ENCODE measurements around the gene SLC9C2.
"Not testable (repeated sequence)": the region's sequence is repeated elsewhere in the genome, so short reads cannot be mapped to it uniquely, and the experiment has no call there.

Gene SLC9C2

DNA sequence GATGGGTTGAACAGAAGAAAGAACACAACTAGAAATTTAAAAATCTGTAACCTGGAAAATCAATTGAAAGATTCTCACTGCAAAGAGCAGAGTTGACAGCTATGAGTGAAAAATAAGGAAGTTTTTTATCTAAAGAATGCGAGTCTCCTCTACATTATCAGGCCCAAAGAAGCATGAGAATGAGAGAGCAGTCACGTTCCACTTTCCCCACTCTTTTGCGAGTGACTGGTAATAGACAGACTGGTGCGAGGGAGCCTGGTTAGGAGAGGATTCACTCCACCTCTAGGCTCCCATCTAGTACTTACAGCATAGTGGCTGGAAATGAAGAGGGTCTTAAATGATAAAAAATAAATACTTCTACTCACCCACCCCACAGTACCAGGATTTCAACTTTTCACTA lies 73.8 kb downstream of the SLC9C2 start:
- DNase-seq (ENCODE audit: low spot score), result no peak

DNA sequence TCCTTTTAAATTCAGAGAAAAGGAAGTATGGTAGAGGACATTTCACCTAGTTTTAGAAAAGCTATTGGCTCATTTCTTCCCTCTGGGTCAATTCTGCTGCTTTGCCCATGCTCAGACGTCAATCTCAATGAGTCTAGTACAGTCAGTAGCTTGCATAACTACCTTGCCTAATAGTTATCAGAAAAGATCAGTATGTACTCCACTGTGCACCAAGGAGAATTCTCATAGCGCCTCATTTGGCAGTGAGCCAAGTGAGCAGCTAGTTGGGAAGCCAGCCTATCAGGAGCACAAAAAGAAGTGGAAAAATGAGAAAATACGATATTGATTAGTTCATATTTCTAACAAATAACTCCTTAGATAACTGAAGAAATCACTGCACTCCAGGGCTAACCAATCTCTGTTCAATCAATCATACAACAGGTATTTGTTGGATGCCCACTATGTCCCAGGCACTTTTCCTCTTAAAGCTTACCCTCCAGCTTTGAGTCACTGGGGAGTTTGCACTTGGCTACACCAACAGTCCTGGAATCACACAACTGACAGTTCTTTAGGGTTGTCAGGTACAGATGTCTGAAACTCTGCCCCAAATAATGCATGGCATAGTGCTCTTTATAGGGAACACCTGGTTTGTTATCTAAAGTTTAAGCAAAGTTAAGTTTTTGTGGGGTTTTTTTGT lies 75.6 kb downstream of the SLC9C2 start:
- DNase-seq (ENCODE audit: low spot score), result no peak

DNA sequence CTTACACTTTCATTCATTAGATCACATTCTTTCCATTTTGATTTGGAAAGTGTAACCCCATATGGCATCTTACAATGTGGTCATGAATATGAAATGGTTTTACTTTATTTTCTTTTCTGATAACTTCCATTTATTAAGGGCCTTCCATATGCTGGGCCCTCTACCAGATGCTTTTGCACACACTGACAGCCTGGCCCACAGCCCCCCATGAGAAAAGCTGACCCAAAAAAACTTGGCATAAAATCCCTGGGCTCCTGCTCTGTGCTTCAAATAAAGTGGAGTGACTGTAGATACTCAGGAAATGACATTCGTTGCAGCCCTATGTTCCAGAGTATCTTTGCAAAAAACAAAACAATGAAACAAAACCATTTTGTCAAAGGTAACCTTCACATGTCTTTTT lies 76.9 kb downstream of the SLC9C2 start:
- no peak for DNase-seq (ENCODE audit: low spot score)

DNA sequence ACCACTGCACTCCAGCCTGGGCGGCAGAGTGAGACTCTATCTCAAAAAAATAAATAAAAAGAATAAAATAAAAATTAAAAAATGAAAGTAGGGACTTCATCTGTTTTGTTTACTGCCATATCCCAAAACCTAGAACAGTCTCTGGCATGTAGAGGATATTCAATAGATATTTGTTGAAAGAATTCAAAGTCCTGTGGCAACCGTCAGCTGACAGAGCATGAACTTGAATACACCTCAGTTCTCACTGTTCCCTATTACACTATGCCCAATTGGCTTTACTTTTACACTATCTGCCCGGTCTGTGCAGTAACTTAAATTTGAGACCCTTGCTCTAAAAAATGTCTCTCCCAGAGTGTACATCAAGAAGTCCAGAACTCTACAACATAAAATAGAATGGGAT lies 79.5 kb downstream of the SLC9C2 start:
- DNase-seq (ENCODE audit: low spot score), result no peak

DNA sequence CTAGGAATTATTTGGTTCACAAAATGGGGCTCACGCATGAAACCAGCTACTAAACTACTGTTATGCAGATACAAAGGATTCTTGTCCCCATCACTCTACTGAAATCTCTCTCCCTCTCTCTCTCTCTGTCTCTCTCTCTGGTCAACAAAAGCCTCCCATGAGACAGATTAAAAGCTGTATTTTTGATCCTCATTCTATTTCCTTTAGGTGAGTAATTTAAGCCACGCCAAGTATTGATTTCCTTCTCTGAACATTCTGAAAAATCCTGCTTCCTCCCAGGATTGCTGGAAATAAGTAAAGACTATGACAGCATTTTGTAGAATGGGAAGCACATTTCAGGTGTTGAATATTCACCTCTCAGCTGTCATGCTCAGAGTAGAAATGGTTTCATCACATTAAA lies 82.1 kb downstream of the SLC9C2 start:
- no peak for DNase-seq (ENCODE audit: low spot score)

DNA sequence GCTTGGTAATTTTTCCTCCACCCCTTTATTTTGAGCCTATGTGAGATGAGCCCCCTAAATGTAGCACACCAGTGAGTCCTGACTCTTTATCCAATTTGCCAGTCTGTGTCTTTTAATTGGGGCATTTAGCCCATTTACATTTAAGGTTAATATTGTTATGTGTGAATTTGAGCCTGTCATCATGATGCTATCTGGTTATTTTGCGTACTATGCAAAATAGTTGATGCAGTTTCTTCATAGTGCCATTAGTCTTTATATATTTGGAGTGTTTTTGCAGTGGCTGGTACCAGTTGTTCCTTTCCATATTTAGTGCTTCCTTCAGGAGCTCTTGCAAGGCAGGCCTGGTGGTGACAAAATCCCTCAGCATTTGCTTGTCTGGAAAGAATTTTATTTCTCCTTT lies 88.4 kb downstream of the SLC9C2 start:
- DNase-seq (ENCODE audit: low spot score), result not testable (repeated sequence)

DNA sequence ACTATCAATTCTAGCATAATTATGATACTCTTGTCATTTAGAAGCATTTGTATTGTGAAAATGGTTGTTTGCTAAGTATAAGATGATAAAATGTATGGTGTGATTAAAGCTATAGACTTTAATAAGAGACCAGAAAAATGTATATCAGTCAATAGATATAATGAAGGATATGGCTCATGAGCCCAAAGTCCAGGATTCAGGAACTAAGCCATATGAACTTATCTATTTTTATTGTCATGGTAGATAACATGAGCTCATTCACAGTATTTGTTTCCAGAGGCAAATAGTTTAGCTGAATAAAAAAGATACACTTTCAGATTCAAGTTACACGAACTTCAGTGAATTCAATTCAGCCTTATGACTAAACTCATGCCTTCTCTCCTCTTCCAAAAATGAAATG lies 93.1 kb downstream of the SLC9C2 start:
- DNase-seq (ENCODE audit: low spot score), result no peak

DNA sequence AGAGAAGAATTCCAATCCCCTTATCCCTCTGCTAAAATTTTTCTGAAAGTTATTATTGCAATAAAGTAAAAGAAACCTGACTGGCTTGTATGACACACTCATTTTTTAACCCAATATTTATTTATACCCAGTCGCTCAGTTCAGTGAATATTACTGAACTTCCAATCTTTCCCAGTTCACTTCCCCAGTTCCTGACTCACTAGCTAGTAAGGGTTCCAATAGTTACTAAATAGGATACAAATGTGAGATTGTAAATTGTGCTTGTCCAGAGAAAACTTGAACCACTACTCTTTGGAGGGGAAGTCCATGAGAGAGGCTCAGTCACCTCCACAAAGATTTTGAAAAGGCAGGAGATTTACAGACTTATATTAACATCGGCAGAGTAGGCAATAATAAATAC lies 94.3 kb downstream of the SLC9C2 start:
- no peak for DNase-seq (ENCODE audit: low spot score)

DNA sequence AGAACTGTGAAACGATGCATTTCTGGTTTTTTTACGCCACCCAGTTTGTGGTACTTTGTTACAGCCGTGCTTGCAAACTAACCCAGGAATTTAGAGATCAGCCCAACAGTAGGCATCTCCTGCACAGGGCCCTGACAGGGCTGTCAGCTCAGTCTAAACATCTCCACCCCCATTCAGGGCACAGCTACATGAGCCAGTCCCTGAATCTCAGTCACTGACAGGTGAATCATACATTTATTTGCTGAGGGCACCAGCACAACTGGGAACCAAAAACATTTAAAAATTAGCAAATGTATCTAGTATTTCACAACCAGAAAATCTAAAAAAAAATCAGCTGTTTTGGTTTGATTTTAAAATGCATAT lies 95.0 kb downstream of the SLC9C2 start:
- DNase-seq (ENCODE audit: low spot score), result no peak

DNA sequence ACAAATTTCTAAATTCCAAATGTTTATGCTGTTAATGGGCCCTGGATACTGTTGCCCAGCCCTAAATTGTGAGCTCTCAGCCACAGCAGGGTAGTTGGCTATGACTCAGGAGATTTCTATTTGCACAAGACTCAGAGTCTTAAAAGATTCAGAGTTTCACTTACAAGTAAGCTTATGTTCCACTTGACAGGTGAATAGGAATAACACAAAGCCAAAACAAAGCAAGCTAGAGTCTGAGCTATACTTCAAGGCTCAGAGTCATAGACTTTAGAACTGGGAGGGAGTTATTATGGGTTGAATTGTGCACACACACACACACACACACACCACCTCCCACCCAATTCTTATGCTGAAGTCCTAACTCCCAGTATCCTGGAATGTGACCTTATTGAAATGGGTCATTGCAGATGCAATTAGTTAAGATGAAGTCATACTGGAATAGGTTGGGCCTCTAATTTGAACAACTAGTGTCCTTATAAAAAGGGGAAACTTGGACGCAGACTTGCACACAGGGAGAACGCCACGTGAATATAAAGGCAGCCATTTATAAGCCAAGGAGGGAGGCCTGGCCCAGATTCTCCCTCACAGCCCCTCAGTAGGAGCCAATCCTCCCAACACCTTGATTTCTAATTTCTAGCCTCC lies 95.5 kb downstream of the SLC9C2 start:
- no peak for DNase-seq (ENCODE audit: low spot score)

DNA sequence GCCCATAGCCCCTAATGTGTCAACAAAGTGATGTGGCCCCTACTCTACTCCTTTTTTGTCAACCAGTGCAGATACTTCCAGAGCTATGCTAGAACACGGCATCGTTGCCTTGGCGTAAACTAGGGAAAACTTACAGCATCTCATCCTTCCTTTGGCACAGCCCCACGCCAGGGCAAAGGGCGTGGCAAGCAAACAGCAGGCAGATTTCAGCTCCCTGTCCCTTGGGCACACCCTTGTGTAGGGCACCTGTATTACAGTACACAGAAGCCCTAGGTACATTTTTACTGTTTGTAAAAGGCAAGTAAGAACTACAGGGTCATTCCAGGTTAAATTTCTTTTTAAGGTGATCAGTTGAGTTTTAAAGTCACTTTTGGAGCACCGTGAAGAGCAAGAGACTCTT lies 96.4 kb downstream of the SLC9C2 start:
- DNase-seq (ENCODE audit: low spot score), result peak; percentile 56

DNA sequence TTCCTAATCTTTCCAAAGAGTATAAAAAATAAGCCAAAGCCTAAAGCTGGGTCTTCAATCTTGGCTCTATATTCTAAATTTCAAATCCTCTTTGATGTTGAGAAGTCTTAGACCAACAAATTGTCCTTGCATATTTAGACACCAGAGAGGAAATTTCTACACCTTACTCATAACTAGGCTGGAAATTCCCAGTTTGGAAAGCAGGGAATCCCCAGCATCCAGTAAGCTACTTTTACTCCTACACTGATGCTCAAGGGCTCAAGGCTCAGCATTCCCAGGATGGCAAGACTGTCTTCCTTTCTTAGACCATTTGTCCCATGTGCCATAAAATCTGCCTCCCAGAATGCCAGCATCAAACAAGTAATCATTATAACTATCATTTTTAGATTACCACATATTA lies 97.5 kb downstream of the SLC9C2 start:
- no peak for DNase-seq (ENCODE audit: low spot score)

DNA sequence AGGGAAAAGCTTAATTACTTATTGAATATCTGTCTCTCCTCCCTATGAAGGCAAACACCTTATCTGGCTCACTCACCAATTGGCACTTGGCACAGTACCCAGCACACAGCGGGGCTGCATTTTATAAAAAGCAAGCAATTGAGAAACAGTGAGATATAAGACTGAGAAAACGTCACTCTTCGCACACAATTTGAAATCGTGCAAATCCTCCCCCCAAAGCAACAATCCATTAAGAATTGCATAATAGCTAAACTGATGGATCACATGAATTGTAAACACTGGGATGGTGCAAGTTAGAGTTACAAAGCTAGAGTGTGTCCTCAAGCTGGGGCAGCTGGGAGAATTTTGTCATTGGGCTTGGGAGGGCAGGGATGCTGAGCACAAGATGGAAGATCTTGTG lies 98.6 kb downstream of the SLC9C2 start:
- DNase-seq (ENCODE audit: low spot score), result no peak

DNA sequence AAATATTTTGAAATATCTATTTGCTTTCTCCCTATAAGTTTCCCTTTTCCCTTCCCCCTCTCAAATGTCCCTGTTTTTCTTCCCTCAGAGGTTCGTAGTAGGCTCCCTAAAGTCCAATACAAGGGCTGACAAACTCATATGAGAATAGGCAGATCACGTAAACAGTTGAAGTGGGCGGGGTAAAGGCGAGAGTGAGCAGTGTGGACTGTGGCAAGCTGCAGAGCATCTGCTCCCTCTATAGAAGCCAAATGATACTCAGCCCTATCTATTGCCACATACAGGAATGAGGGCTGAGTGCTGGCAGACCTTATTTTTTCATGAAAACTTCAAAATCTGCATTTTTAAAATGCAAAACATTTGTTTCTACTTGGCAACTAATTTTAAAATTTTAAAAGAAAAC lies 99.5 kb downstream of the SLC9C2 start:
- no peak for DNase-seq (ENCODE audit: low spot score)

DNA sequence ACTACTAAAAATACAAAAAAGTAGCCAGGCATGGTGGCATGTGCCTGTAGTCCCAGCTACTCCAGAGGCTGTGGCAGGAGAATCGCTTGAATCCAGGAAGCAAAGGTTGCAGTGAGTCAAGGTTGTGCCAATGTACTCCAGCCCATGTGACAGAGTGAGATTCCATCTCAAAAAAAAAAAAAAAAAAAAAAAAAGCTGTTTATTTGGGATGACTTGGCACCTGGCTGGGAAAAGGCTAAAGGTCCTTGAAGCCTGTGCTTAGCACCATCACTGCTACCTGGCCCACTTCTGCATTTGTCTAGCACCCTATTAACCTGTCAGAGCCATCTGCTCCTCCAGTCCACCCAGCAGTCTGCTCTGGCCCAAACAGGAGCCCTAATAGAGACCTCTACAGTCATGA lies 100.8 kb downstream of the SLC9C2 start:
- DNase-seq (ENCODE audit: low spot score), result no peak

DNA sequence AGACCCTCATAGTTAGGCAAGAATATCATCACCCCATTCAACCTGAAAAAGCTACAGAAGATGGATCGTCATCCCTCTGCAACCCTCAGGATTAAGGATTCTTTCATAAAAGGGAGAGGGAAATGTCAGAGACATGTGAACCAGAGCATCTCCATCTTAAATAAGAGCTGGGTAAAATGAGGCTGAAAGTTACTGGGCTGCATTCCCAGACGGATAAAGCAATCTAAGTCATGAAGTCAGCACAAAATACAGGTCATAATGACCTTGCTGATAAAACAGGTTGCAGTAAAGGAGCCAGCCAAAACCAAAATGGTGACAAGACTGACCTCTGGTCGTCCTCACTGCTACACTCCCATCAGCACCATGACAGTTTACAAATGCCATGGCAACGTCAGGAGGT lies 103.1 kb downstream of the SLC9C2 start:
- no peak for DNase-seq (ENCODE audit: low spot score)

DNA sequence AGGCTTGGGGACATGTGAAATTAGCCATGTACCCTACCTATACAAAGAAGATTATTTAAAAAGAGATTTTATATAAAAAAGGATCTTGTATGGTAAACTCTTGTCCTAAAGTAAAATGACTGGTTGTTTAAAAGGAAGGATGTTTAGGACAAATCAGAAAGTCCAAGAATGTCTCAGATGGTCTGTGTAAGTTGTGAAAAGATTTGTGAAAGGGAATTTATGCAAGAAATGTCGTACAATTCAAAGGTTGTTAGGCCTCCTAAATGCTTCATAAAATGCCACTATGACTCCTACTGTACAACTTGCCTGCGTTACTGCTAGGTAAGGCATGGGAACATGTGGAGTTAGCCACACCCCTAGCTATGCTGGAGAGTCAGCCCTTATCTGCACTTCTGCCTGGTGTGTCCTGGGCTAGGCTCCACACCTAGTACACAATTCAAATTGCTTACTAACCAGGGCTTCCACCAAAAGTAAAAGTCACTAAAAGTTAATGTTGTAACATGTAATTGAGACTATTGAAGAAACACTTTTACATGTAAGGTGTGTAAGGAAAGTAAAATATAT lies 106.0 kb downstream of the SLC9C2 start:
- DNase-seq (ENCODE audit: low spot score), result no peak

DNA sequence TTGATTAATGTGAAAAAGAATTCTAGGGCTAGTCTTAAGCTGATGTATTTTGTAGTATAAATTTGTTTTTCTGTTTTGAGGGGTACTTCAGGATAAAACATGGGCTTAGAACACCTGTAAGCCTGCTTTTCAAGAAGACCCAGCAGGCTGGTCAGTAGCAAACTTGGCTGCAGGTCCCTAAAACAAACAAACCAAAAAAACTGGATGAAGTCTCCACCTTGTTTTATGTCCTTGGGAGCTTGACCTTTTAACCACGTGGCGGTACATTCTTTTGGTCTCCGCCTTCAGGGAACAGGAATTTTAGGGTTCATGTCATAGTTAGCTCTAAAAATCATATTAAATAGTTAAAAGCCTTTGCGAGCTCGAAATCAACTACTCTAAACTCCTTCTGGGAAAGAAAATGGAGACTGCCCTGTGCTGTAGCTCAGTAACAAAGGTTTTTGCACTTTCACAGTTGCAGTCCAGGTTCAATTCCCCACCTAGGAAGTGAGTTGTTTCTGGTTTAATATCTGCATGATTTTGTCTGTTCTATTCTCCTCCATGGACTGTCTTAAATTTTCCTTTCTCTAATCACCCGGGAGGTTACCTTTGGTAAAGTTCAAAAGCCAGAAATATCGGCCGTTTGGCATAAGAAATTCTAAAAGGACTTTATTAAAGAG lies 107.1 kb downstream of the SLC9C2 start:
- DNase-seq (ENCODE audit: low spot score), result no peak

DNA sequence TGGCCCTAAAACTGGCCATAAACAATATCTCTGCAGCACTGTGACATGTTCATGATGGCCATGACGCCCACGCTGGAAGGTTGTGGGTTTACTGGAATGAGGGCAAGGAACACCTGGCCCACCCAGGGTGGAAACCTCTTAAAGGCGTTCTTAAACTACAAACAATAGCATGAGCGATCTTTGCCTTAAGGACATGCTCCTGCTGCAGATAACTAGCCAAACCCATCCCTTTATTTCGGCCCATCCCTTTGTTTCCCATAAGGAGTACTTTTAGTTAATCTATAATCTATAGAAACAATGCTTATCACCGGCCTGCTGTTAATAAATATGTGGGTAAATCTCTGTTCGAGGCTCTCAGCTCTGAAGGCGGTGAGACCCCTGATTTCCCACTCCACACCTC lies 109.7 kb downstream of the SLC9C2 start:
- DNase-seq (ENCODE audit: low spot score), result not testable (repeated sequence)

DNA sequence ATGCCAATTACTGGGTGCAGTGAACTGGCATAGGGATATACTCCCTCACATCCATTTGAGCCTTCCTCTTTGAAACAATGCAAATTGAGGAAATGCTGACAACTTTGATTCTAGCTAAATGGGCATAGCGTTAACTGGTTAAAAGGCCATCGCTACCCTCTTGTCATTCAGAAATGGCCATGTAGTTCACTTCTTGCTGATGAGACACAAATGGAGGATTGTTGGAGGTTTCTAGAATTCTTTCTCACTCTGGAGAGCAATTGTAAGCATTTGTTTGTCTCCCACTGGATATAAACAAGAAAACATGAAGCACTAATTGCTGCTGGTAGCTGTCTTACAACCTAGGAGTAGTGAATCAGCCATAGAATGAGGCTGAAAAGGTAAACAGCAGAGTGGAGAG lies 111.4 kb downstream of the SLC9C2 start:
- DNase-seq (ENCODE audit: low spot score), result no peak

DNA sequence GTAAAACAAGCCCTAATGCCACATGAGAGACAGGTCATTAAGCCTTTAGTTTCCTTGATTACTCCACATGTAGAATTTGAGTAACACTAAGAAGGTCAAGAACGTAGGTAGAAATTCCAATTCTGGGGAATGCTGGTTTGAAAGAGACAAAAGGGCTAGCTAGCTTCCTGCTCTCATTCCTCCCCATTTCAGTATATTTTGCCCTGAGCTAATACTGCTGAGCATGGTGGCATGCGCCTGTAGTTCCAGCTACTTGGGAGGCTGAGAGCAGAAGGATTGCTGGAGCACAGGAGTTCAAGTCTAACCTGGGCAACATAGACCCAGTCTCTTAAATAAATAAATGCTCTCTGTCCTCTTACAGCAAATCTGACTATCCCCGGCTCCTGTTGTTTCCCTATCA lies 112.9 kb downstream of the SLC9C2 start:
- no peak for DNase-seq (ENCODE audit: low spot score)

DNA sequence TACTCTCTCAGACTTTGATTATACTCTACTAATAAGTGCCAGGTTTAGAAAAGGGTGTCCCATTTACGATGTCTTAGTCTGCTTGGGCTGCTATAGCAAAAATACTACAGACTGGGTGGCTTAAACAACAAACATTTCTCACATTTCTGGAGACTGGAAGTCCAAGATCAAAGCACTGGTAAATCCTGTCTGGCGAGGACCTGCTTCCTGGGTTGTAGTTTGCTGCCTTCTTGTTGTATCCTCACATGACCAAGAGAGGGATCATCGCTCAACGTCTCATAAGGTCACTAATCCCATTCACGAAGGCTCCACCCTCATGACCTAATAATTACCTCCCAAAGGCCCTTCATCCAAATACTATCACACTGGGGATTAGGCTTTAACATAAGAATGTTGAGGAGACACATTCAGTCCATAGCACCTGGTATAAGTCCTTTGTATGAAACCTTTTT lies 113.7 kb downstream of the SLC9C2 start:
- peak; percentile 48 for DNase-seq (ENCODE audit: low spot score)

DNA sequence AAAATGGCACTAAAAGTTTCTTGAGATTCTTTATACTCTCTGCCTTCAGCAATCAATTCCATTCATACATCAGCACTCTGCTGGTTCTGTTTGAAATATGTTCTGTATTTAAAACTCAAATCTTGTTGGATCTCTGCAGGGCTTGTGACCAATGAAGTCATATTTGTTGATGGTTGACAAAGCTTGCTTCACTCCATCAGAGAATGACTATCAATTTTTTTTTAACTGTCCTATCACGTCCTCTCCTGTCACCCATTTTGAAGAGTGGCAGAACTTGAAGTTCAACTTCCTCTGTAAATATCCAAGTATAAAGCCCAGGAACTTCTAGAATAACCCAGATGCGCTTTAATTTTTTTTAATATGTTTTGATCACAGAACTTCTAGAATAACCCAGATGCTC lies 114.9 kb downstream of the SLC9C2 start:
- DNase-seq (ENCODE audit: low spot score), result no peak
